ENCODE results near the gene ZNF839. TPM values are rescaled to one million over a fixed set of nuclear protein-coding genes. Genes with fewer than 3 reads are reported as not detected.
A peak's percentile ranks its signal among the peaks of the same experiment; 100 is the strongest.
"Not testable (repeated sequence)": the region's sequence is repeated elsewhere in the genome, so short reads cannot be mapped to it uniquely, and the experiment has no call there.

The ZNF839 gene
- total RNA-seq, 1 experiment from 2014 or later, result 15.1 TPM

- TF ChIP-seq ESRRA (CRISPR knock-in tag; IDR thresholded peaks at IDR 0.05; ENCODE audit: borderline replicate concordance), result no peak
- no peak for TF ChIP-seq FOXJ3 (CRISPR knock-in tag; IDR thresholded peaks at IDR 0.05; ENCODE audit: borderline replicate concordance)
- no peak for TF ChIP-seq IRF2 (CRISPR knock-in tag; IDR thresholded peaks at IDR 0.05; ENCODE audit: borderline replicate concordance, low read depth)
Measured at GRCh38 chr14:102325791-102326345, 6.3 kb downstream of the ZNF839 start (continued).

GRCh38 chr14:102326583-102326982 is 7.0 kb downstream of the ZNF839 start:
- CTCF ChIA-PET, result no interaction called here
- ATAC-seq, result no peak
- no peaks in the 10 kb centered on the region for H3K9me3 Mint-ChIP-seq

GRCh38 chr14:102329381-102329780 is 9.8 kb downstream of the ZNF839 start:
- DNase-seq (ENCODE audit: low spot score); H3K27me3 Mint-ChIP-seq (ENCODE audit: low read depth); H3K4me3 Mint-ChIP-seq; H3K9me3 Mint-ChIP-seq; H3K4me1 Mint-ChIP-seq; H3K27ac Mint-ChIP-seq; POLR2A ChIA-PET; ATAC-seq: not testable (repeated sequence)
- peaks cover 15% of the 10 kb centered on the region for H3K36me3 Mint-ChIP-seq
- CTCF ChIA-PET, result interaction anchor here (0.6 kb wide), 1 partner anchor 36 kb away, joined by 3 read pairs; no protein-coding TSS in a partner anchor

More at GRCh38 chr14:102326583-102326982, 7.0 kb downstream of the ZNF839 start:
- no peak overlapping the region for H3K4me3 Mint-ChIP-seq
- POLR2A ChIA-PET, result no interaction called here
- 0 out of 2 replicates have a peak overlapping the region, but pooled peaks have one; percentile 41 for H3K27ac Mint-ChIP-seq
- 0 out of 2 replicates have a peak, but pooled peaks cover 2% of the 10 kb centered on the region for H3K4me1 Mint-ChIP-seq
- peaks cover 2% of the 10 kb centered on the region; the same call in 1 of the 2 replicates for H3K36me3 Mint-ChIP-seq
- TF ChIP-seq GTF2I (CRISPR knock-in tag; conservative IDR thresholded peaks at IDR 0.05) (no peak), NFYB (CRISPR knock-in tag; conservative IDR thresholded peaks at IDR 0.05; ENCODE audit: low read depth) (no peak), SOX15 (CRISPR knock-in tag; IDR thresholded peaks at IDR 0.05) (no peak)
- TF ChIP-seq, protein P1, sequence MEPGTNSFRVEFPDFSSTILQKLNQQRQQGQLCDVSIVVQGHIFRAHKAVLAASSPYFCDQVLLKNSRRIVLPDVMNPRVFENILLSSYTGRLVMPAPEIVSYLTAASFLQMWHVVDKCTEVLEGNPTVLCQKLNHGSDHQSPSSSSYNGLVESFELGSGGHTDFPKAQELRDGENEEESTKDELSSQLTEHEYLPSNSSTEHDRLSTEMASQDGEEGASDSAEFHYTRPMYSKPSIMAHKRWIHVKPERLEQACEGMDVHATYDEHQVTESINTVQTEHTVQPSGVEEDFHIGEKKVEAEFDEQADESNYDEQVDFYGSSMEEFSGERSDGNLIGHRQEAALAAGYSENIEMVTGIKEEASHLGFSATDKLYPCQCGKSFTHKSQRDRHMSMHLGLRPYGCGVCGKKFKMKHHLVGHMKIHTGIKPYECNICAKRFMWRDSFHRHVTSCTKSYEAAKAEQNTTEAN (CRISPR knock-in tag; IDR thresholded peaks at IDR 0.05), result no peak
- no peaks in the 10 kb centered on the region; the same call in 1 of the 2 replicates for H3K27me3 Mint-ChIP-seq (ENCODE audit: low read depth)
- DNase-seq (ENCODE audit: low spot score), result no peak

DNA sequence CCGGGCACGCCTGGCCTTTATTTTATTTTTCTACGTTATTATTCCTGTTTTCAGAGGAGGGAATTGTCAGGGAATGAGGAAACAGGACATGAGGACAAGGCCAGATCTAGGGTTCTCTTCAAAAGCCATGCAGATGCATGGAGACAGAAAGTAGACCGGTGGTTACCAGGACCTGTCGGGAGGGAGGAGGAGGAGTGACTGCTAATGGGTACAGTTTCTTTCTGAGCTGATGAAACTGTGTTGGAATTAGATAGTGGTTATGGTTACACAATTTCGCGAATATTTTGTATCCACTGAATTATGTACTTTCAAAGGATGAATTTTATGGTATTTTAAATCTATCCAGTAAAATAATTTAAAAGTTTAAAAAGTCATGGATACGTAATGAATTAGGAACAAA is 11.3 kb downstream of the ZNF839 start:
- no peaks in the 10 kb centered on the region for H3K9me3 Mint-ChIP-seq
- no peaks in the 10 kb centered on the region for H3K4me1 Mint-ChIP-seq
- H3K4me3 Mint-ChIP-seq, result no peak overlapping the region
- TF ChIP-seq GRHL2 (CRISPR knock-in tag; IDR thresholded peaks at IDR 0.05; ENCODE audit: insufficient replicate concordance, severe bottlenecking) (no peak), SOX15 (CRISPR knock-in tag; IDR thresholded peaks at IDR 0.05) (no peak), ZBTB21 (CRISPR knock-in tag; IDR thresholded peaks at IDR 0.05; ENCODE audit: borderline replicate concordance) (no peak), NFYB (CRISPR knock-in tag; conservative IDR thresholded peaks at IDR 0.05; ENCODE audit: low read depth) (no peak), ZNF232 (CRISPR knock-in tag; IDR thresholded peaks at IDR 0.05) (no peak), ZNF121 (CRISPR knock-in tag; IDR thresholded peaks at IDR 0.05) (no peak)
- TF ChIP-seq, protein P2, sequence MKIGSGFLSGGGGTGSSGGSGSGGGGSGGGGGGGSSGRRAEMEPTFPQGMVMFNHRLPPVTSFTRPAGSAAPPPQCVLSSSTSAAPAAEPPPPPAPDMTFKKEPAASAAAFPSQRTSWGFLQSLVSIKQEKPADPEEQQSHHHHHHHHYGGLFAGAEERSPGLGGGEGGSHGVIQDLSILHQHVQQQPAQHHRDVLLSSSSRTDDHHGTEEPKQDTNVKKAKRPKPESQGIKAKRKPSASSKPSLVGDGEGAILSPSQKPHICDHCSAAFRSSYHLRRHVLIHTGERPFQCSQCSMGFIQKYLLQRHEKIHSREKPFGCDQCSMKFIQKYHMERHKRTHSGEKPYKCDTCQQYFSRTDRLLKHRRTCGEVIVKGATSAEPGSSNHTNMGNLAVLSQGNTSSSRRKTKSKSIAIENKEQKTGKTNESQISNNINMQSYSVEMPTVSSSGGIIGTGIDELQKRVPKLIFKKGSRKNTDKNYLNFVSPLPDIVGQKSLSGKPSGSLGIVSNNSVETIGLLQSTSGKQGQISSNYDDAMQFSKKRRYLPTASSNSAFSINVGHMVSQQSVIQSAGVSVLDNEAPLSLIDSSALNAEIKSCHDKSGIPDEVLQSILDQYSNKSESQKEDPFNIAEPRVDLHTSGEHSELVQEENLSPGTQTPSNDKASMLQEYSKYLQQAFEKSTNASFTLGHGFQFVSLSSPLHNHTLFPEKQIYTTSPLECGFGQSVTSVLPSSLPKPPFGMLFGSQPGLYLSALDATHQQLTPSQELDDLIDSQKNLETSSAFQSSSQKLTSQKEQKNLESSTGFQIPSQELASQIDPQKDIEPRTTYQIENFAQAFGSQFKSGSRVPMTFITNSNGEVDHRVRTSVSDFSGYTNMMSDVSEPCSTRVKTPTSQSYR (CRISPR knock-in tag; IDR thresholded peaks at IDR 0.05), result no peak
- no peak for ATAC-seq
- H3K36me3 Mint-ChIP-seq, result peaks cover 21% of the 10 kb centered on the region
- no peaks in the 10 kb centered on the region; the same call in 1 of the 2 replicates for H3K27me3 Mint-ChIP-seq (ENCODE audit: low read depth)
- POLR2A ChIA-PET, result no interaction called here
- no peak overlapping the region for H3K27ac Mint-ChIP-seq
- no peak for DNase-seq (ENCODE audit: low spot score)
- CTCF ChIA-PET, result no interaction called here

- ATAC-seq (no peak), DNase-seq (ENCODE audit: low spot score) (no peak)
- Mint-ChIP-seq H3K4me3 (no peak overlapping the region), H3K27me3 (ENCODE audit: low read depth) (no peaks in the 10 kb centered on the region; the same call in 1 of the 2 replicates), H3K4me1 (no peaks in the 10 kb centered on the region), H3K9me3 (no peaks in the 10 kb centered on the region), H3K27ac (peak overlapping the region; percentile 14), H3K36me3 (peaks cover 30% of the 10 kb centered on the region)
- ChIA-PET CTCF (no interaction called here), POLR2A (interaction anchor here (0.5 kb wide), 1 partner anchor 7 kb away, joined by 7 read pairs; no protein-coding TSS in a partner anchor)
- TF ChIP-seq OVOL2 (CRISPR knock-in tag; IDR thresholded peaks at IDR 0.05; ENCODE audit: borderline replicate concordance) (no peak), FOXJ3 (CRISPR knock-in tag; IDR thresholded peaks at IDR 0.05; ENCODE audit: borderline replicate concordance) (no peak), ETV6 (CRISPR knock-in tag; IDR thresholded peaks at IDR 0.05) (no peak), FOXP4 (CRISPR knock-in tag; IDR thresholded peaks at IDR 0.05) (no peak), IRF2 (CRISPR knock-in tag; IDR thresholded peaks at IDR 0.05; ENCODE audit: borderline replicate concordance, low read depth) (no peak), RORB (CRISPR knock-in tag; IDR thresholded peaks at IDR 0.05) (no peak), NR2C2 (CRISPR knock-in tag; IDR thresholded peaks at IDR 0.05) (no peak)
- TF ChIP-seq, protein P3, sequence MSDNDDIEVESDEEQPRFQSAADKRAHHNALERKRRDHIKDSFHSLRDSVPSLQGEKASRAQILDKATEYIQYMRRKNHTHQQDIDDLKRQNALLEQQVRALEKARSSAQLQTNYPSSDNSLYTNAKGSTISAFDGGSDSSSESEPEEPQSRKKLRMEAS (CRISPR knock-in tag; IDR thresholded peaks at IDR 0.05), result no peak
Measured at GRCh38 chr14:102333390-102333789, 13.8 kb downstream of the ZNF839 start.

Data from WTC11 (cell line).